Stimulated activated CD8-positive, alpha-beta memory T cell treated with anti-CD3 and anti-CD28 coated beads, Interleukin-15, amount 100 ng/mL, for 24 hours (primary cell): ENCODE results near the gene YPEL1.
"Not testable (repeated sequence)": the region's sequence is repeated elsewhere in the genome, so short reads cannot be mapped to it uniquely, and the experiment has no call there.

ENCODE experiments used
- DNase-seq: peaks from one replicate; pipeline ENCODE4 v3.0.0-alpha.2; 2020; ENCODE audit warnings: low read depth

Gene YPEL1

DNA sequence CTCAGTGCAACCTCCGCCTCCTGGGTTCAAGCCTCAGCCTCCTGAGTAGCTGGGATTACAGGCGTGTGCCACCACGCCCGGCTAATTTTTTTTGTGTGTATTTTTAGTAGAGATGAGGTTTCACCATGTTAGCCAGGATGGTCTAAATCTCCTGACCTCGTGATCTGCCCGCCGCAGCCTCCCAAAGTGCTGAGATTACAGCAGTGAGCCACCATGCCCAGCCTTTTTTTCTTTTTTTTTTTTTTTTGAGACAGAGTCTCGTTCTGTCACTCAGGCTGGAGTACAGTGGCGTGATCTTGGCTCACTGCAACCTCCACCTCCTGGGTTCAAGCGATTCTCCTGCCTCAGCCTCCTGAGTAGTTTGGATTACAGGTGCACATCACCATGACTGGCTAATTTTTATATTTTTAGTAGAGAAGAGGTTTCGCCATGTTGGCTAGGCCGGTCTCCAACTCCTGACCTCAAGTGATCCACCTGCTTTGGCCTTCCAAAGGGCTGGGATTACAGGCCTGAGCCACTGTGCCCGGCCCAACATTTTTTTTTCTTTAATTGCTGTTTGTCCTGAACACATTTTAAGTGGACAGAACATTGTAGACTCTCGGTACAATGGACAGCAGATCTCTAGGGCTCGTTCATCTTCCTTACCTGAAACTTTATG, 14.3 kb downstream of the YPEL1 start:
- not testable (repeated sequence) for DNase-seq

DNA sequence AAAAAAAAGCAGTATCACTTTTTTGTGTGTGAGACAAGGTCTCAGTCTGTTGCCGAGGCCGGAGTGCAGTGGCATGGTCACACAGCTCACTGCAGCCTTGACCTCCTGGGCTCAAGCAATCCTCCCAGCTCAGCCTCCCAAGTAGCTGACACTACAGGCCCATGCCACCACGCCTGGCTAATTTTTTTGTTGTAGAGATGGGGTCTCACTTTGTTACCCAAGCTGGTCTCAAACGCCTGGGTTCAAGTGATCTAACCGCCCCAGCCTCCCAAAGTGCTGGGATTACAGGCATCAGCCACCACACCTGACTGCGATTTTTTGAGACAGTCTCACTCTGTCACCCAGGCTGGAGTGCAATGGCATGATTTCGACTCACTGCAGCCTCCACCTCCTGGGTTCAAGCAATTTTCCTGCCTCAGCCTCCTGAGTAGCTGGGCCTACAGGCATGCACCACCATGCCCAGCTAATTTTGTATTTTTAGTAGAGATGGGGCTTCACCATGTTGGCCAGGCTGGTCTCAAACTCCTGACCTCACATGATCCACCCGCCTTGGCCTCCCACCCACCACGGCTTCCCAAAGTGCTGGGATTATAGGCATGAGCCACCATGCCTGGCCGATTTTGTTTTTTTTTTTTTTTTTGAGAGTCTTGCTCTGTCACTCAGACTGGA, 15.3 kb downstream of the YPEL1 start:
- DNase-seq, result not testable (repeated sequence)

DNA sequence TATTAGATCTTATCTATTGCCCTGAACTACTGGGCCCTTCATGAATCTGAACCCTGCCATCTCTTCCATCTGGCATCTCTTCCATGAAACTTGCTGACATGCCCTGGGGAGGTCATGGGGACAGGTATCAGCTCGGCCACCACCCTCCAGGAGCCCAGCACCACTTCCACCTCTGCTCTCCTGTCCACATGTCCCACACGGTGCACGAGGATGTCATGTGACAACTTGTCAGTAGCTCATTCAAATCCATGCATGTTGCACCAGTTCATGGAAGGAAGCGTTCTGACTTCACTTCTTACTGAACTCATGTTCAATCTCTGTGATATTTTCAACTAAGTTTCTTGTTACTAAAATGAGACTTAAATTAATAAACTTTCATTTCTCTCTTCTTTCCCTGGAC, 16.6 kb downstream of the YPEL1 start:
- DNase-seq, result no peak

DNA sequence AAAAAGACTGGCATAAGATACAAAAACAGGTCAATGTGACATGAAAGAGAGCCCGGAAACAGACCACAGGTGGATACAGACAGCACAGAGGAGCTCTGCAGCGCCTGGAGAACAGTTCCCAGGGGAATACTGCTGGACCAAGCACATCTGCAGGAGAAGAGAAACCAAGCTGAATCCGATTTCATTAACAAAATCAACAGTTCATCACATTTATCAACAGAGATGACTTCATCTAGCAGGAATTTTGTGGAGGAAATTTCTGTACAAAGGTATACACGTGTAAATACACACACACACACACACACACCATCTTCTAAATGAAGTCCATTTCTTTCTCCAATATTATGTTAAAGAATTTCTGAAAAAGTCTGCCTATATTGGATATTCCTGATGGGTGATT, 17.1 kb downstream of the YPEL1 start:
- no peak for DNase-seq

DNA sequence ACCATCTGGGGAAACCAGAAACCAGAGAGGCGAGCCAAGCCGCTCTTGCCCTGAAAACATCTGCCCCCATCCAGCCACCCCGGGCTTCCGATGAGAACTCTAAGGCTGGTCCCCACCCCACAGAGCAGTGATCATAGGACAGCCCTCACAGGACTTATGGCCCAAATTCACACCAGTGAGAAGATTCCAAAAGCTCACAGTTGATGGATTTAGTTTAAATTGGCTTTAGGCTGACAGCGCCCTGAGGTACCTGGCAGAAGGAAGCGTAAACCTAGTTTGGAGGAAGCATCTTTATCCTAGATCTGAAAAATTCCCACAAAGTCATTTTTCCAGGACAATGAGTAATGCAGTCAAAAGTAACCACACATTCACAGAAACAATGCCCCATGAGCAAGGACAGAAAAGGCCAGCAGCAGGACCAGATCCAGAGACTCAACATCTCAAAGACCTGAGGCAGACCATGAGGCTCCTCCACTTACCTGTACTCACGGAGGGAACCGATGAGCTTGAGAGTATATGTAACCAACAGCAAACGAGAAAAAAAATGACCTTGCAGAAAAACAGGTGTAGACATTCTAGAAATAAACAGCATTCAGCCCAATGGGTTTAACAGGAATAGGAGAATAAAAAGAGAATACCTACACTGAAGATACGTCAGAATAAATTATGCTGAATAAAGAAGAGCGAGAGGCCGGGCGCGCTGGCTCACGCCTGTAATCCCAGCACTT, 19.0 kb downstream of the YPEL1 start:
- not testable (repeated sequence) for DNase-seq

DNA sequence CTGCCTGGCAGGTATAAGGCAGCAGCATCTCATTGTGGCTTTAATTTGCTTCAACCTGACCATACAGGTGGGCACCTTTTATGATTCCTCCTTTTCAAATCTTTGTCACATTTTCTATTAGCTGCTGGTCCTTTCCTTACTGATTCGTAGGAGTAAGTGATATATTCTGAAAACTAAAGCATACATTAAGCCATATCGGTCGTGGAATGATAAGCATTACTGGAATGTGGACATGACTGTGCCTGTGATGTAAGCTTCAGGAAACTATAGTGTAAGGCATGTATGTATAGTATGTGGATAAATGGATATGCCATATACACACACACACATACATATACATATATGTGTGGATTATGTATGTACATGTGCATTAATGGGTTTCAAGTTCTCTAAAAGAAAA, 20.8 kb downstream of the YPEL1 start:
- DNase-seq, result no peak

DNA sequence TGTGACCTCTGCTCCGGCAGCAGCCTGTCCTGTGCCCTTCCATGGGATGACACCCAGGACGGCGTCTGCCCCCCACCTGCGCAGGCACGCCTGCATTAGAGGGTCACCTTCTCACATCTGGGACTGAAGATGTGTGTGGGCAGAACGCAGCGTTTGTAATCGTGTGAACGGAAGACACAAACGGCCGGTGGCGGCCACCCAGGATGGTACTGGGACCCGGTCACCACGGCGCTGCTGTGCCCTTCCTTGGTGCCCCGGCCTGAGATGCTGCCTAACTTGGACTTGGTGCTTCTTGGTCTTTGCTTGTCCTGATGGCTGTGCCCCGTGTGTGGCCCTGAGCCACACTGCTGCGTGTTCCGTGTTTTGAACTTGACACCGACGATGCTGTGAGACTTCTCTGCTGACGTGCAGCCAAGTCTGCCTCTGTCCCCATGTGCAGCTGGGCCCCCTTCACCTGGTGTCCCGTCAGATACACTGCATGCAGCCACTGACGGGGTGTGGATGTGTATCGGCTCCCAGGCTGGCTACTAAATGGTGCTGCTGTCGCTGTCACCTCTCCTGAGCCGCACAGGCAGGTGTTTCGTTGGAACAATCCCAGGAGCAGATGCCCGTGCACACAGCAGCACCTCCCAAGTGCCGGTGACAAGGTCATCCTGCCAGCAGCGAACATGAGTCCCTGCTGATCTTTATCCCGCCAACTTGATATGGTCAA, 21.4 kb downstream of the YPEL1 start:
- no peak for DNase-seq

DNA sequence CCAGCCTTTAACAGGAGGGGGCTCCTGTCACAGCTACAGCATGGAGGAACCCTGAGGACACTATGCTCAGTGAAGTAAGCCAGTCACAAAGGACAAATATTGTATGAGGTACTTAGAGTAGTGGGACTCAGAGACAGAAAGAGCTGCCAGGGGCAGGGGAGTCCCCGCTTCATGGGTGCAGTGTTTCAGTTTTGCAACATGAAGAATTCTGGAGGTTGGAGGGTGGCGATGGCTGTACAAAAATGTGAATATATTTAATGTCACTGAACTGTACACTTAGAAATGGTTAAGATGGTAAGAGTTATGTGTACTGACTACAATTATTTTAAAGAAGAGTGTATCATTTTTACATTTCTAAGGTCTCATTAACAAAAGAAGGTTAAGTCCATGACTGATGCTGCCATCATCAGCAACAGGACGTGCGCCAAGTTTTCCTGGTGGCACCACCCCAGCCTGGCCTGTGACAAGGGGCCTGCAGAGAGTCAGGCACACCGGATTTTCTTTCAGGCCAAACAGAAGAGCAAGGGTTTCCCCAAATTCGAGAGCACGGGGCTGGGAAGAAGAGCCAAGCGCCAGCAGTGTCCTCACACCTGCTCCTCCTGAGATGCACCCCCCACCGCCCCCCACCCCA, 22.1 kb downstream of the YPEL1 start:
- DNase-seq, result no peak

DNA sequence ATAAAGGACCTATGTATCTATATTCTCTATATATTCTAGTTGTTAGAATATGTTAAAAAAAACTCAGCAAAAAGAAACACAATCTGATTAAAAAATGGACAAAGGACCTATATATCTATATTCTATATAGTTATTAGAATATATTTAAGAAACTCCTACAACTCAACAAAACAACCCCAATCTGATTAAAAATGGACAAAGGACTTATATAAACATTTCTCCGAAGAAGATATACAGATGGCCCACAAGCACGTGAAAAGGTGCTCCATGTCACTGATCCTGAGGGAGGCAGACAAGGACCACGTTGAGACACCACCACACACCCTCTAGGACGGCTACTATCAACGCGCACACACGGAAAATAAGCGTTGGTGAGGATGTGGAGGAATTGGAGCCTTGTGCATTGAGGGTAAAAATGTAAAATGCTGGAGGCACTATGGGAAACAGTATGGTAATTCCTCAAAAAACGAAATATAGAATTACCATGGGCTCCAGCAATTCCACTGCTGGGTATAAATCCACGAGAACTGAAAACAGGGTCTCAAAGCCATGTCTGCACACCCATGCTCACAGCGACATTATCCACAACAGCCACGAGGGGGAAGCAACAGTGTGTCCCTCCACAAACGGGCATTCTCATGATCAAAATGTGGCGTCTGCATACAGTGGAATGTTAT, 22.7 kb downstream of the YPEL1 start:
- no peak for DNase-seq

DNA sequence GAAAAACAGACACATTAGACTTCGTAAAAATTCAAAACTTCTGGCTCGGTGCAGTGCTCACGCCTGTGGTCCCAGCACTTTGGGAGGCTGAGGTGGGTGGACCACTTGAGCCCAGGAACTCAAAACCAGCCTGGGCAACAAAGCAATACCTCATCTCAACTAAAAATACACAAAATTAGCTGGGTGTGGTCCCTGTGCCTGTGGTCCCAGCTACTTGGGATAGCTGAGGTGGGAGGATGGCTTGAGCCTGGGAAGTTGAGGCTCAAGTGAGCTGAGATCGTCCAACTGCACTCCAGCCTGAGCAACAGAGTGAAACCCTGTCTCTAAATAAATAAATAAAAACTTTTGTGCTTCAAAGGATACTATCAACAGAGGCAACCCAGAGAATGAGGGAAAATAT, 23.7 kb downstream of the YPEL1 start:
- no peak for DNase-seq

DNA sequence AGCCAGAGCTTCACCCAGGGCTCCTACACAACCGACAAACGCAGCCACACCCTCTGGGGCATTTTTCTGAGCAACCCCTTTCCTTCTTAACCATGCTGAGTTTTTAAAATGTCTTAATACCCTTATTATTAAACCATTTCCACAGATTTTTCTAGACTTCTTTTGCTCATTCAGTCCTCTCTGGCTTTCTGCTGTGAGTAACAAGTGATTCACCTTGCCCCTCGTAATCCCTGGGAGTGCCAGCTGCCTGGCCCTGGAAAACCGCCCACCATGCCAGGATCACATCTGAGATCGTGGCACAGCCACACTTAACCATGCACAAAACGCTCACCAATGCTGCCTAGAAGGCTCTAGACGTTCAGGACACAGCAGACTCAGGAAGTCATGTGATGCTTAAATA, 25.4 kb downstream of the YPEL1 start:
- no peak for DNase-seq

DNA sequence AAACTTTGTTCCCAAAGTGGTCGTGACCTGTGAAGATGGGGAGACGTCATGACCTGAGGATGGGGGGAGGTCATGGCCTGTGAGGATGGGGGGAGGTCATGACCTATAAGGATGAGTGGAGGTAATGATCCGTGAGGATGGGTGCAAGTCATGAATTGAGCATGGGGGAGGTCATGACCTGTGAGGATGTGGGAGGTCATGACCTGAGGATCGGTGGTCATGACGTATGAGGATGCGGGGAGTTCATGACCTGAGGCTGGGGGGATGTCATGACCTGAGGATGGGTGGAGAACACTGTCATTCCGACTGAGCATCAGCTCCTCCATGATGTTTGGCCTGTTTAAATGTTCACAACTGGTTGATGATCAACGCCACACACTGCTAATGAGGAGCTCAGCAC, 25.9 kb downstream of the YPEL1 start:
- DNase-seq, result no peak

DNA sequence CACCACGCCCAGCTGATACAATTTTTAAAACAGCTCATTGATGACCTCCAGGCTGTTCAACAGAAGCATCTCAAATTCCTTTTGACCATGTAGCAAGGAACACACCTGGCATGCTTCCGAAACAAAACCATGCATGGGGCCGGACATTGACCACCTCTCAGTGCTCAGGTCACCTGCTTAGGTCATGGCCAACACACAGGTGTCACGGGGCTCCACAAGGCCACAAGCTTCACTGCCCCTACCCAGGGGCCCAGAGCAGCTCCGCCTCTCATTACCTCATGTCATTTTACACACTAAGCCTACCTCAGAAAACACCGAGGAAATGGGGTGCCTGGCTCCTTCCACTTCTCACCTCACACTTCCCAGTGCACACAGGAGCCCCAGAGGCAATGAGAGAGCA, 26.6 kb downstream of the YPEL1 start:
- no peak for DNase-seq

DNA sequence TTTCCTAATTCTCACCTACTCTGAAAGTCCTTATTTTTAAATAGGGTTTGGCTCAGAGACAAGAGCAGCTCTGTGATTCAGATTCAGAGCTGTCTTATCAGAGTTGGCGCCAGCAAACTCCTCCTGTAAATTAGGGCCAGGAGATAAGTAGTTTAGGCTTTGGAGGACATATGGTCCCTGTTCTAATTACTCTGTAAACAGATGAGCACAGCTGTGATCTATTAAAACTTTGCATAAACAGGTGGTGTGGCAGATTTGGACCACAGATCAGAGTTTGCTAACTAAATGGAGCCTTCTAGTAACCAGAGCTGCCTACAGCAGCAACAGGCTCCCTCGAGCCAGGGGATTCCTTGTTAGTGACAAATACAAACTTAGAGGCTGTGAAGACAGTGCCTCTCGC, 27.9 kb downstream of the YPEL1 start:
- DNase-seq, result no peak

DNA sequence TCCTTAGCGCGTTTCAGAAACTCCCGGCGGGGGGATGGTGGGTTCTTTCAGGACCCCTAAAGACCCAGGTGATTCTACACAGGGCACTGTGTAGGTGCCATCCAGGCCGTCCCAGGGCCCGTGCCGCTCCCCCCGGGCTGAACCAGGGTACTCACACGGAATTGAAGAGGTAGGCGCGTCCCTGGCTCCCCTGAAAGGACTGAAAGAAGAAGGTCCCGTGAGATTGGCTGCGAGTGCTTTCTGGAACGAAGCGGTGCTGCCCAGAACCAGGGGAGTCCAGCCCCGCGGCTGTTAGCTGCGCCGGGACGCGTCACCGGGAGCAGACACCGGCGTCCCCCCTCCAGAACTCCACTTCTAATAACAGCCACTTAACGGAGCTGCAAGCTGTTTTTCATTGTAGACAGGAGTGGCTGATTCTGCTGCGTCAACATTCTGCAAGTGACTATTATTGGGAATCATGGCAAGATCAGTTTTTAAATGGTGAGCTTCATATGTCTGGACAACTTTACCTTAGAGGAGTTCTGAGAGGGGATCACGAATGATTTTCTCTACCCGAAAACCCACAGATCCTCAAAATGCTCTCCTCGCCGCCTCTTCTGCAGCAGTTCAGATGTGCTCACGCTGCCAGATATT, 31.8 kb downstream of the YPEL1 start:
- DNase-seq, result no peak

DNA sequence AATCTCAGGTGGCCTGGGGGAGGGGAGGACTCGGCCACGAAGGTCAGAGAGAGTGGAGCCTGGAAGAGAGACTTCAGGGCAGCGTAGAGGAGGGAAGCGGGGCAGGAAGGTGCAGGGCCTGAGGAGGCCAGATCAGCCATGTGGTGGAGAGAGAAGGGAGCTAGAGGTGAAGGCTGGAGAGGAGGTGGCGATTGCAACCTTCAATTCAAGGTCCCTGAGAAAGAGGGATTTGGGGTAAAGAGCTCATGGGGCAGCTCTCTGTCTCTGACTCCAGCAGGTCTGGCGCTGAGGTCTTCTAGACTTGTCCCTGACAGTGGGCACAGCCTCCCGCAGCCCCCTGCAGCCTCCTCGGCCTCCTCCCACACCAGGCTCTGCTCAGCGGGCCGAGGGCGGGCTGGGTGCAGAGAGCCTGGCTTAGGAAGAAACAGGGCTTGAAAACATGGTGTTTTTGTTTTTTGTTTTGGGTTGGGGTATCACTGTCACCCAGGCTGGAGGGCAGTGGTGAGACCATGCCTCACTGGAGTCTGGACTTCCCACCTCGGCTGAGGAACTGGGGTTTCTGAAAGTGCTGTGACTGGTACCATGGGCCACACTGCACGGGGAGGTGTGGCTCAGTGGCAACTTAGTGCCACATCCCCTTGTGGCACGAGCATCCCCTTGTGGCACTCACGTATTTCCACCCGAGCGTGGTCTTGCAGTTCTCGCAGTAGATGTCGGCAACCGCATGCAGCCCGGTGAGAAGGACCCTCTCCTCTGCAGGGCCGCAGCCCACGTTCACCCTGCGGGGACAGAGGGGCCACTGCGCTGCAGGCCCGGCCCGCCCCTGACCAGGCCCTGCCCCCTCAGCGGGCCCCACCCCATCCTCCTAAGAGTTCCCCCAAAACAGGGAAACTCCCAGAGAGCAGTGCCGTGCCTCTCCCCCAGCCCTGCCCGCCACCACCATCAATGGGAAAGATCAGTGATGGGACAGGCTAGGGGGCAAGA, 32.6 kb downstream of the YPEL1 start:
- no peak for DNase-seq

DNA sequence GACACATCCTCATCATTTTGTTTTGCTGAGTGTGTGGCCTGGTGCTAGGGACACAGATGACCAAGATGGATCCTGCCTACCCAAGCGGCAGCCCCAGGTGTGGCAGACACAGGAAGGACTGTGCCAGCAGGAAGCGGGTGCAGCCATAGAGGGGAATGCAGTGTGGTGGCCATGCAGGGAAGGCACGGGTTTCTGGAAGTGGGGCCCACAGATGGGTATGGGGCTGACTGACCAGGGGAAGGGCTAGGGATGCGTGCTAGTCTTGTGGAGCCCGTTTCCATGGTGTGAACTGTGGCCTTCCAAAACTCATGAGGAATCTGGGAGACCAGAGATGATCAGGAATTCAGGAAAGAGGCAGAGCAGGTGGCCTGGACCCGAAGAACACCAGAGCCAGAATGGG, 33.5 kb downstream of the YPEL1 start:
- DNase-seq, result no peak

DNA sequence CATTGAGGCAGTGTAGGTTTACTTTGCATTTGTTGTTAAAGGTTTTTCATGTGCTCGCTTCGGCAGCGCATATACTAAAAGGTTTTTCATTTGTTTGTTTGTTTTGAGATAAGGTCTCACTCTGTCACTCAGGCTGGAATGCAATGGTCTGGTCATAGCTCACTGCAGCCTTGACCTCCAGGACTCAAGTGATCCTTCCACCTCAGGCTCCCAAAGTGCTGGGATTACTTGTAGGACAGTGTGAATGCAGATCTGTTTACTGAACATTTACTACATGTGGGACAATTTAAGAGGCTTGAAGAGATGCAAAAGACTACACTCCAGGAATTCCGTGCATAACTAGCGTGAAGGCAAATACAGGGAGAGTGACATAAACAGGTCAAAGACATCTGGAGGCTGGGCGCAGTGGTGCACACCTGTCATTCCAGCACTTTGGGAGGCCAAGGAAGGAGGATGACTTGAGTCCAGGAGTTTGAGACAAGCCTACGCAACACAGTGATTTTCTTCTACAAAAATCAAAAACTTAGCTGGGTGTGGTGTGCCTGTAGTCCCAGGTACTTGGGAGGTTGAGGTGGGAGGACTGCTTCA, 34.1 kb downstream of the YPEL1 start:
- DNase-seq, result no peak

DNA sequence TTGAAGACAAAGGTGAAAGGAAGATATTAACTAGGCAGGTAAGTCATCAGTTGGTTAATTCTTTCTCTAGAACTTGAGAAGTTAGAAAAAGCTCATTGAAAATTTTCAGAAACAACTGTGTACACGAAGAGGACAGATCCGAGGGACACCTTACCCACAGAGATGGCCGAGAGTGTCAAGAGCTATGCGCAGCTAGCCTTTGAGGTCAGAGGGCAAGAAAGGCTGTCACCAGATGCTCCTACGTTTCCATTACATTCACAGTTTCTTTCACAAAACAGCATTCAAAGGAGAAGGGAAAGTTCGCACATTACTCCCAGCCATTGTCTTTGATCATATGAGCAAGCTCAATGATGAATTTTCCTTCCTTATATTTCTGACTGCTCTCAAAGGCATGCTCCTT, 34.8 kb downstream of the YPEL1 start:
- DNase-seq, result no peak

DNA sequence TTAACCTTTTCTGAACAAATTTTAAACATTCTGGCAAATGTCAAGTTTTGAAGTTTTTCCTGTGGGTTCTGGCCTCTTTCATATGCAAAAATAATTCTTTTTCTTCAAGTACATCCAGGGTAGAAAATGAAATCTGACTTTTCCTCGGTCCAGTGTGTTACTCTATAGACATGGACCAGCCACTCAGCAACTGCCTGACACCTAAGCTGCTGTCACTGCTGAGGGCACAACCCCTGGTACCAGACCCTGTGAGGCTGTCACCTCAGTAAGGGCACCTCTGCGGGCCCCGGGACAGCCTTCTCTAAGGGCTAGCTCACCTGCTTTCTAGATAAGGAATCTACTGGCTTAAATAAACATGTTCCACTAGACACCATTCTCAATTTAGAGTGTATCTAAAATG, 36.0 kb downstream of the YPEL1 start:
- no peak for DNase-seq
